SK-N-SH (cell line): ENCODE measurements around the gene NCF2. TPM values are rescaled to one million over a fixed set of nuclear protein-coding genes. Genes with fewer than 3 reads are reported as not detected.

Experiments used
- CTCF ChIA-PET: fragments of 300-600, 350-600 bp; formaldehyde crosslinking; extraction: SDS; loops from one replicate; lab custom pipeline; 2021; lab: Yijun Ruan, JAX
- POLR2A ChIA-PET: fragments of 350-600 bp; sonication (Branson Sonifier 250); formaldehyde crosslinking; extraction: SDS; loops from one replicate; lab custom pipeline; 2020; ENCODE audit warnings: antibody characterized with exemption, inconsistent platforms; lab: Yijun Ruan, JAX
- DNase-seq: peaks from one replicate; pipeline ENCODE4 v3.0.0; 2012
- H2AFZ ChIP-seq: fragments of 200-600 bp; sonication (generic); 2 replicates; pipeline ENCODE4 v1.8.1; 2016; ENCODE audit warnings: antibody characterized with exemption, mild to moderate bottlenecking, low read depth
- H3F3A ChIP-seq: fragments of 200-600 bp; sonication (generic); replicated peaks from 2 replicates; pipeline ENCODE3; 2016; ENCODE audit warnings: antibody characterized with exemption, mild to moderate bottlenecking; ENCODE audit not compliant: insufficient read depth
- H3K27ac ChIP-seq, 2 experiments: fragments of 200-500 bp in 1 of 2; fragments of 200-600 bp in 1 of 2; sonication (Bioruptor generic) in 1 of 2; sonication (generic), shearing (Covaris generic) in 1 of 2; 2 replicates each; pipeline versions ENCODE4 v1.5.1 to v1.6.1; 2014 to 2016; ENCODE audit warnings: low read depth in 2 of 2, inconsistent platforms in 1 of 2, low read length in 1 of 2, mild to moderate bottlenecking in 1 of 2, mixed read lengths in 1 of 2
- H3K27me3 ChIP-seq: fragments of 200-600 bp; sonication (generic), shearing (Covaris generic); 2 replicates; pipeline ENCODE4 v1.6.1; 2016; ENCODE audit warnings: mixed run types; ENCODE audit not compliant: insufficient read depth
- H3K36me3 ChIP-seq, 2 experiments: fragments of 200-500 bp in 1 of 2; fragments of 200-600 bp in 1 of 2; sonication (Bioruptor generic) in 1 of 2; sonication (generic) in 1 of 2; replicated peaks in 1 of 2; 2 replicates each; pipeline versions ENCODE3 to v1.5.1; 2014 to 2016; ENCODE audit warnings: low read length in 1 of 2, mild to moderate bottlenecking in 1 of 2; ENCODE audit not compliant: insufficient read depth in 2 of 2, control insufficient read depth in 1 of 2
- H3K4me1 ChIP-seq, 2 experiments: fragments of 200-500 bp in 1 of 2; fragments of 200-600 bp in 1 of 2; sonication (Bioruptor generic) in 1 of 2; sonication (generic), shearing (Covaris generic) in 1 of 2; 2 replicates each; pipeline versions ENCODE4 v1.5.1 to v1.6.1; 2014 to 2016; ENCODE audit warnings: low read depth in 1 of 2, low read length in 1 of 2, mixed run types in 1 of 2; ENCODE audit not compliant: insufficient read depth in 2 of 2, control insufficient read depth in 1 of 2
- H3K4me2 ChIP-seq: fragments of 200-600 bp; sonication (generic), shearing (Covaris generic); 2 replicates; pipeline ENCODE4 v1.6.1; 2017; ENCODE audit warnings: mixed run types
- H3K4me3 ChIP-seq, 2 experiments: fragments of 200-500 bp in 1 of 2; fragments of 200-600 bp in 1 of 2; sonication (Bioruptor generic) in 1 of 2; sonication (generic), shearing (Covaris generic) in 1 of 2; 2 replicates each; pipeline versions ENCODE4 v1.5.1 to v1.8.1; 2014 to 2016; ENCODE audit warnings: low read depth in 2 of 2, inconsistent platforms in 1 of 2, low read length in 1 of 2, mild to moderate bottlenecking in 1 of 2, mixed read lengths in 1 of 2, moderate library complexity in 1 of 2
- H3K79me2 ChIP-seq: fragments of 200-600 bp; sonication (generic); 2 replicates; pipeline ENCODE4 v1.8.1; 2017; ENCODE audit warnings: mild to moderate bottlenecking; ENCODE audit not compliant: insufficient read depth
- H3K9ac ChIP-seq: fragments of 200-600 bp; sonication (generic); 2 replicates; pipeline ENCODE4 v1.6.1; 2017; ENCODE audit warnings: mixed run types
- H3K9me2 ChIP-seq: fragments of 200-600 bp; sonication (generic); 2 replicates; pipeline ENCODE4 v1.6.1; 2017; ENCODE audit warnings: mixed run types
- H3K9me3 ChIP-seq: fragments of 200-600 bp; sonication (generic); 2 replicates; pipeline ENCODE4 v1.6.1; 2017; ENCODE audit warnings: mixed run types, mild to moderate bottlenecking, moderate library complexity
- H4K20me1 ChIP-seq: fragments of 200-600 bp; sonication (generic); 2 replicates; pipeline ENCODE4 v1.6.1; 2017; ENCODE audit warnings: mild to moderate bottlenecking, mixed run types; ENCODE audit not compliant: insufficient read depth
- ELF1 ChIP-seq: IDR thresholded peaks from 2 replicates; pipeline ENCODE4 v1.4.0; 2012
- FOSL2 ChIP-seq: IDR thresholded peaks from 2 replicates; pipeline ENCODE4 v1.4.0; 2012; ENCODE audit warnings: low read depth, mild to moderate bottlenecking, moderate library complexity, borderline replicate concordance
- FOXM1 ChIP-seq: IDR thresholded peaks from 2 replicates; pipeline ENCODE4 v1.4.0; 2012; ENCODE audit warnings: low read depth, mild to moderate bottlenecking
- GABPA ChIP-seq: IDR thresholded peaks from 2 replicates; pipeline ENCODE4 v1.4.0; 2012; ENCODE audit warnings: low read depth, mild to moderate bottlenecking
- GATA2 ChIP-seq: sonication (generic); formaldehyde crosslinking; IDR thresholded peaks from 2 replicates; pipeline ENCODE4 v1.5.0; 2020; ENCODE audit warnings: mild to moderate bottlenecking, missing genetic modification reagents
- MXI1 ChIP-seq: IDR thresholded peaks from 2 replicates; pipeline ENCODE4 v1.6.1; 2012; ENCODE audit warnings: mild to moderate bottlenecking, low read depth, low read length, improper control_type of control experiment
- REST ChIP-seq: IDR thresholded peaks from 2 replicates; pipeline ENCODE4 v1.6.1; 2012; ENCODE audit warnings: mild to moderate bottlenecking, low read depth, low read length, moderate library complexity
- RFX5 ChIP-seq: IDR thresholded peaks from 2 replicates; pipeline ENCODE4 v1.6.1; 2012; ENCODE audit warnings: mild to moderate bottlenecking, improper control_type of control experiment, low read length
- SMC3 ChIP-seq: IDR thresholded peaks from 2 replicates; pipeline ENCODE4 v1.6.1; 2012; ENCODE audit warnings: low read depth, low read length, improper control_type of control experiment
- USF1 ChIP-seq: IDR thresholded peaks from 2 replicates; pipeline ENCODE4 v1.4.0; 2012; ENCODE audit warnings: low read depth, borderline replicate concordance
- WGBS: methylation state at CpG from one replicate; pipeline ENCODE4 v1.1.6; 2017; ENCODE audit warnings: low lambda C conversion rate; 5-methylcytosine and 5-hydroxymethylcytosine counted together
- polyA plus RNA-seq, 3 experiments: library from polyadenylated mRNA; depleted of rRNA; stranded (reverse); fragments of >200 nt; gene quantifications; 2 replicates each; pipeline ENCODE4 v1.2.3, GENCODE V29; 2012

NCF2 gene
- polyA plus RNA-seq, 1 of the 3 experiments (the other 2 are of a cell fraction) = 2.0 TPM

GRCh38 chr1:183533617-183534174 lies 56.6 kb downstream of the NCF2 start:
- no peak for TF ChIP-seq FOXM1
- no peak for TF ChIP-seq REST
- no peak for TF ChIP-seq SMC3
- no peak for TF ChIP-seq FOSL2
- TF ChIP-seq MXI1 = no peak
- no peak for TF ChIP-seq GABPA
- H3K27me3 ChIP-seq = no peaks in the 10 kb centered on the region
- no peak overlapping the region for H3K4me2 ChIP-seq
- no peaks in the 10 kb centered on the region for H4K20me1 ChIP-seq
- H3K4me1 ChIP-seq = no peaks in the 10 kb centered on the region; a peak in 1 of 4 replicates
- no peak overlapping the region for H2AFZ ChIP-seq
- H3F3A ChIP-seq = peaks cover 23% of the 10 kb centered on the region
- no peak overlapping the region for H3K9ac ChIP-seq
- peaks cover 86 to 96% of the 10 kb centered on the region in 2 experiments for H3K36me3 ChIP-seq
- ChIA-PET POLR2A (no interaction called here), CTCF (no interaction called here)
- H3K27ac ChIP-seq = no peak overlapping the region
- H3K79me2 ChIP-seq = no peaks in the 10 kb centered on the region; the same call in 1 of the 2 replicates
- H3K9me3 ChIP-seq = no peaks in the 10 kb centered on the region
- DNase-seq = no peak
- no peak overlapping the region for H3K4me3 ChIP-seq
- WGBS = 98% methylated on average over 3 of the region's 3 CpGs
- H3K9me2 ChIP-seq = no peaks in the 10 kb centered on the region

- ChIA-PET CTCF (no interaction called here), POLR2A (no interaction called here)
- Histone ChIP-seq H3K9me3 (no peaks in the 10 kb centered on the region), H3K79me2 (no peaks in the 10 kb centered on the region; the same call in 1 of the 2 replicates), H3K9ac (no peak overlapping the region), H3K27ac (no peak overlapping the region), H3K4me1 (no peaks in the 10 kb centered on the region), H2AFZ (no peak overlapping the region), H3K27me3 (no peaks in the 10 kb centered on the region), H3K36me3 (peaks cover 64 to 81% of the 10 kb centered on the region in 2 experiments), H4K20me1 (no peaks in the 10 kb centered on the region), H3F3A (peaks cover 10% of the 10 kb centered on the region), H3K9me2 (no peaks in the 10 kb centered on the region), H3K4me2 (no peak overlapping the region), H3K4me3 (no peak overlapping the region)
- no peak for DNase-seq
- TF ChIP-seq FOSL2 (no peak), ELF1 (no peak), GATA2 (CRISPR knock-in tag) (no peak), REST (no peak), SMC3 (no peak), RFX5 (no peak), USF1 (no peak)
- 96% methylated on average over 3 of the region's 3 CpGs for WGBS
These were observed 61.7 kb downstream of the NCF2 start for GRCh38 chr1:183528577-183528976.
